Fibroblast of skin of abdomen (primary cell): Measurements from ENCODE around the gene FSTL4.
A peak's percentile ranks its signal among the peaks of the same experiment; 100 is the strongest.
"Not testable (repeated sequence)": the region's sequence is repeated elsewhere in the genome, so short reads cannot be mapped to it uniquely, and the experiment has no call there.

Experiments used
- DNase-seq: peaks from one replicate; pipeline ENCODE4 v3.0.0-alpha.2; 2013

FSTL4 gene

DNA sequence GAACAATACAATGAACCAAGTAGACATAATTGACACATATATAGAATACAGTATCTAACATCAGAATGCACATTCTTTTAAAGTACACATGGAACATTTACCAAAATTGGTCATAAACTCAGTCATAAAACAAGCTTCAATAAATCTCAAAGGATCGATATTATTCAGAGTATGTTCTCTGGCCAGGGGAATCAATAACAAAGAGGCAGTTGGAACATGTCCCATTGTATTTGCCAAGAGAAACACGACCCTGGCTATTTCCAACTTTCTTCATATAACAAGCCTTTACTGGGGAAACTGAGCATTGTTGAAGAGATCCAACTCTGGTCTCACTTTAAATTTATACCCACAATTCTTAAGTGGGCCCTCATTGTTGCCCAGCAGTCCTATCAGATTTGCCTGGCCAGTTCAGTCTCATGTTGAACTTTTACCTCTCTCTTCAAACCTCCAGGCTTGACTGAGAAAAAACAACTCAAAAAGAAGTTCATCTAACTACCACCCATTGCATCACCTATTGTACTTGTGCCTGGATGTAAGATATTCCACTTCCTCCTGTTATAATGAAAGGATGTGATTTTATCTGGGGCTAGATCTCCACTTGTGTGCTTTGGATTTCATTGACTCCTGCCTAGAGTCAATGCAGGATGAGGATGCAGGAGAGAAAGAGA, 398.1 kb downstream of the FSTL4 start:
- DNase-seq = no peak

DNA sequence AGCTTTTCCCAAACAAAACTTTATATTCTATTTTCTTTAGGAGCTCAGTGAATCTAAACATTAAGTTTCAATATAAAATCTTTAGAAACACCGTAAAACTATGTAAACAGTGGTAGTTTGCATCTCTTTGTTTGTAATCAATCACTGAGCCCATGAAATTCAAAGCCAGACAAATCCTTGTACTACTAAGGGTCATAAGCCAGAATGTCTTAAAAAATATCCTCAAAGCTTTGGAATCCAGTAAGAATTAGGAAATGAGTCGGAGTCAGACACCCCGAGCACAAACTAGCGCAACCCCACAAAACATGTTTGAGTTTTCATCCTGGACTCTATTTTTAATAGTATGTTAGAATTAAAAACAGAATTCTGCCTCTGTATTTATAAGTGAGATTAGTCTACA, 406.7 kb downstream of the FSTL4 start:
- DNase-seq = peak; percentile 12

DNA sequence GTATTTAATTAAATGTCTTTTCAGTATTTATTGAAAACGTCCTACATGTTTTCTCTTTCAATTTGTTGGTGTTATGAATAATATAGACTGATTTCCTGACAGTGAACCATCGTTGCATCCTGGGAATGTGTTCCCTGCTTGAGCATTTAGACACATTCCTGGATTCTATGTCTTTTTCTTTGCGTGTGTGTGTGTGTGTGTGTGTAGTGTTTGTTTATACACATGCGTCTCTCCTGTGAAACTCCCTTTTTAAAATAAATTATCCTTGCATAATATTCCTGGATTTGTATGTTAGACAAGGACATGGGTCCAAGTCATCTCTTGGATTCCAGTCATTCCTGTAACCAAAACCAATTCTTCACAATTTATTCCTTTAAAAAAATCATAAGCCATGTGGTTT, 407.1 kb downstream of the FSTL4 start:
- DNase-seq = peak; percentile 47

DNA sequence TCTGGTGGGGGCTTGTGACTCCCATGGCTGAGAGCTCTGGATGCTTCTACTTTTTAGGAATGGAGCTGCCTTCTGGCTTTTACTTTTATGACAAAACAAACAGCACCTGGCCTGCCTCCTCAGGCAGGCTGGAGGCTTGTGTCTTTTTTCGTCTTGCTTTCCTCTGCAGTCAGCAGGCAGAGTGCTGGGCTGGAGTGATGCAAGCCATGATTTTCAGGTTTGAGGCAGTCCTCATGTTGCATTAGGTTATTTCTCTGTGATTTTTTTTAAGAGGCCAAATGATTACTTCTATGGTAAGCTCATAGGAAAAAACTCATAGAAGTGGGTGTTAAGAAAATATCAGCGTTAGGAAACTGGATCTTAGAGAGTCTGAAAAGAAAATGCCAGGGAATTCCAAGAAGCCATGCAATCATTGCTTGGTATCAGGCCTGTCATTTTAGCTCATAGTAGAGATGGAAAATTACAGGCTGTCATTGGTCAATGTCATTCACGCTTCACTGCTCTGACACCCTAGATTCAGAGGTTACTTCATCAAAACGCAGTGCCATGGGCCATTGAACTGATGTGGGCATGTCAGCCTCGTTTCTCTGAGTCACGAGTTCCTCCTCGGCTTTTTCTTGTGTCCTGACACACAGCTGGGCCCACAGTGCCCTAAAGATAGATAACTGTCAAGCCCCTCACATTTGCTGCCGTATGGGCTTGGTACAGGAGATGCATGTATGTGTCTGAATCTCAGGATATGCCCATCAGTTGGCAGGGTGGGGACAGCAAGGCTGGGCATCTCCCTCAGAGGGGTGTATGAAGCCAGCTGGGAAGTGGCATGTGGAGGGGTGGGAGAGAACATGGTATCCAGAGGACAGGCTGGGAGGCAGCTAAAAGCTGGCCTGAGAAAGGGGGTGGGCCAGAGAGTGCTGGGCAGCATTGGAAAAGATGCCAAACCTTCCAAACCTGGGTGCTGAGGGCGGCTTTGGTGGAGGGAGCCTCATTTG, 408.7 kb downstream of the FSTL4 start:
- DNase-seq = no peak

DNA sequence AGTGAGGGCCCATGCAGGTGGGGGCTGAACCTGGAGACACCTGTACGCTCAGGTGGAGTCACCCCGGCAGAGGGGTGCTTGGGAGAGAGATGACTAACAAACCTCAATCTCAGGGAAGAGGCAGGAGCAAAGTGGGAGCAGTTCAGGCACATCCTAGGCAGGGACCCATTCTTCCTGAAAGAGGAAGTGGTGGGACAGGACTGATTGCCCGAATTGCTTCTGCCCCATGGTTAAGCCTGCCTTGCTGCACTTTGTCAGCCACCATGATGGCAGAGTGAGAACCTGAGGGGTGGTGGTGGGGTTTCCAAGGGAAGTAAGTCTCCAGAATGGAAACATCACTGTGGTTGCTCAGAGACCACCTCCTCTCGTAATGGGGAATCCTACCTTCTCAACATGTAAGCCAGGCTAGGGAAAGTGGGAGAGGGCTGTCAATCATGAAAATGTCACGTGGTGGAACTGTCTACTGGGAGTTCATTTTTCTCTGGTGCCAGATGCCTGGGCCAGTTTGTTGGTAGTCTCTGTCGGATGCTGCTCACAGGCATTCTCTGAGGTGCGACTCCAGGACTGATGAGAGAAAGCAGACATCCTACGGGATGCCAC, 410.2 kb downstream of the FSTL4 start:
- no peak for DNase-seq

DNA sequence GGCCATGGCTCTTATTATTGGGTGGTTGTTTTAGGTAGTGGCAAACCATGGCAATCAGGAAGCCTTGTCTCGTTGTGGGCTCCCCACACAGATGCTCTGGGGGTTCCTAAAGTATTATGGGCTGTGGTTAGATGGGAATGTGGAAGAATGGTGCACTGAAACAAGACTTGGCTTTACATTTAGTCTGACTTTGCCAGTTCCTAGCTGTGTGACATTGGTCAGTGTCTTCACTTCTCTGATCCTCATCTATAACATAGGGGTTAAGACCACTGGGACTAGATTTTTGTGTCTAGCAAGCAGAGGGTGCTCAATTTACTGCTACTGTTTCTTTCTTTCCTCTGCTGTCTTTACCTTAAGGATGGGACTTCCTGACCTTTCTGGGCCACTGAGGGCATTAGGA, 411.0 kb downstream of the FSTL4 start:
- DNase-seq = no peak

DNA sequence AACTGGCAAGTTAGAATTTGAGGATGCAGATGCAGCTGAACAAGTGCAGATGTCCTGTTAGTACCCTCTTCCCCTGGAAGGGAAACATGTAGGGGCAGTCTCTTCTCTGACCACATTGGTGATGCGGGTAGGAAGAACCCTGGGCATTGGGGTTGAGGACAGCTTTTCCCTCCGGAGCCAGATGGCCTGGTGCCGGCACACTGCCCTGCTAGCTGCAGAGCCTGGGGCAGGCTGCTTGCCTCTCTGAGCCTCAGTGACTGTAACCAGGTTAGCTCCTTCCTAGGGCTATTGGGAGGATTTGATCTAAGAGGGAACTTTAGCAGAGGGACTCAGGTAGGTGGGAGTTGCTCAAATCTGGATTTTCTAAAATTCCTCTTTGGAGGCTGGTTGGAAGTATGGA, 412.1 kb downstream of the FSTL4 start:
- no peak for DNase-seq

DNA sequence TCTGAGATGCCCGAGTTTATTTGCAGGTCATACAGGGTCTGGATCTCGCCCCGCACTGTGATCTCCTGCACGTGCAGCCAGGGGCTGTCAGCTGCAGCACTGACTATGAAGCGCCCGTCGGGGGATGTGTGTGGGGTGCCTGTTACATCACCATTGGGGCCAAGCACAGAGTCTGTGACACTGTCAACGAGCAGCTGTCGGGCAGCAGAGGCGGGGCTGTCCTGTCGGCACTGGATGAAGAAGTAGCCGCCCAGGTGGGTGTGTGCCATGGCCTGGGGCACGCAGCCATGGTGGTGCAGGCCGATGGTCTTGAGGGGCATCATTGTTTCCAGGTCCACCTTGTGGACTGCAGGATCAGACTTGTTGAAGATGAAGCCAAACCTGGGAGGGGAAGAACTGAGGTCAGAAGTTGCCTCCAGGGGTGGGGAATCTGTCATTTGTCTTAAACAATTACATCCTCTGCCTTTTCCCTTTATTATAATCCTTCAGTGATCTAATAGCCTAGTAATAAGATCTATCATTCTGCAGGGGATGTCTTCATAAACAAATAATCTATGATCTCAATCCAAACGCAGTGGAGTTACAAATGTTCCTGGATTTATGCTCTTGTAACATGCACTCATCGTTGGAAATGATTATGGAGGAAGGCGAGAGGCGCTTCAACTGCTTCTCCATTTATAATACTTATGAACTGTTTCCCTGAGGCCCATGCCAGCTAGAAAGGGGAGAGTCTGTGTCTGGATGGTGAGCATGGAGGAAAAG, 412.7 kb downstream of the FSTL4 start:
- DNase-seq = no peak

DNA sequence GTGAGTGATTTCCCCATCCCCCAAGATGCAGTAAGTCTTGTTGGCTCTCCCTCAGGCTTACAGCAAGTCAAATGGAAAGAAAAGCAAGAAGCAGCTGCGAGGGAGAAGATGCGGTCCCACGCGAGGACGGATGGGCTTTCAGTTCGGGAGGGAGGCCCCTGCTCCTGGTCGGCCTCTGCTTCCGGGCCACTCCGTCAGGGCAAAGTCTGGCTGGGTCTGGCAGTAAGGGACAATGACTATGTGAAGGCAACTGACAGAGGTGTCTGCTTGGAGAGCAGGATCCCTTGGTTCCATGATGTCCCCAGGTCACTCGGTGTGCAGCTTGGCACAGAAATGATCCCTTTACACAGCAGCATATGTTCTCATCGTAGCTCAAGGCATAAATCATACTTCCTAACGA, 413.8 kb downstream of the FSTL4 start:
- DNase-seq = no peak

DNA sequence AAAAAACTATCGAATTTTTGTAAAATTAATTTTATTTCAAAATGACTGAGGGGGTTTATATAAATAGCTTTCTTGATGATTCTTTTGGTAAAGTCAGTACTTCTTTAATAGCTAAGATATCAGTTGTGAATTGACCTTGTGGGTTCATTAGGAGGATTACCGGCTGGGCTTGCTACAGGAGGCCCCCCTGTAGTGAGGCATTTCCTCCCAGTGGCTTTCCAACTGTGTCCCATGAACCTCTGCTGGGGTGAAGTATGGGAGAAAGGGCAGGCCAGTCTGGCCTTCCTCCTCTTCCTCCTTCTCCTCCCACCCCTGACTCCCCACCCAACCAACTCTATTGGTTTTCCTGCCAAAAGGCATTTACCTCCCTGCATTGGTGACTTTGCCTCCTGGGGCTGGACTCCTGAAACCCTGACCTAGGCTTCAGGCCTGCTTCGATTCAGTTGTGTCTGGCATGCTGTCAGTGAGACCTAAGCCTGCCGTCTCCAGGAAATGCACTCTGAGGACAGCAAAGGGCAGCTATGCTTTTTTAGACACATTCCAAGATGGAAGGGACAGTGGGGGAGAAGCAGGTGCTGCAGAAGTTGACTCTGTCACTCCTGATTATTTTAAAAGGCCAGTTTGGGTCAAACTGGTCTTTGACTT, 415.8 kb downstream of the FSTL4 start:
- no peak for DNase-seq

DNA sequence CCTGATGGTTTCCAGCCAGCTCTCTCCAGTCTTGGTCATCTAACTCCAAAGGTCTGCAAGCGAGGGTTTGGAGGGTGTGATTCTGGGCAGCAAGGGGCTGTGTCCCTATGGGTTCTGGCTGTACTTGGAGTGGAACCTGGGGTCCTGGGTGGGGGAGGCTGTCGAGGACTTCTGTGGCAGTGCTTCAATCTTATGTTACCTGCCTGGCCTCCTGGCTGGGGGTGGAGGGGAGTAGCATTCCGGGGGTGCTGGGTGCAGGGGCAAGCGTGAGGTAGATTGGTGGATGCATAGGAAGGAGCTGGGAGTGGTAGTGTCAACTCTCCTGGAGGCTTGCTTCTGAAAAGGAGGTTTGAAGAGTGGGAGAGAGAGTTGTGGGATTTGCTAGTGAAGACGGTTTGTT, 417.1 kb downstream of the FSTL4 start:
- no peak for DNase-seq

DNA sequence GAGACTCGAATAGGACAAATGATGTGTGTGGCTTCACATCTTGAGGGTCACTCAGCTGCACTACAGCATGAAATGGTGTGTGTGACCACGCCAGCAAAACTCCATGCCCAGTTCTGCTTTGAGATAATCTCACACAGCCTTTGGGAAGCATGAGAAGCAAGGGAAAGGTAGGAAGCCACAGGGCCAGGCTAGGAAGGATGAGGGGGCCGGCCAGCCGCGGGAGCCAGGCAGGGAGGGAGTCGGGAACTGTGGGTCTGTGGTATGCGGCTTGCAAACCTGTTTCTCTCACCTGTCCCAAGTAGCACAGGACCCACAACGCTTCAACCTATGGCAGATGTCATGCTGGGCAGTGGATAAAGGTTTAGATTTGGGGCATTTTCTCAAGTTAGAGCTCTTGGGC, 418.5 kb downstream of the FSTL4 start:
- DNase-seq = no peak

DNA sequence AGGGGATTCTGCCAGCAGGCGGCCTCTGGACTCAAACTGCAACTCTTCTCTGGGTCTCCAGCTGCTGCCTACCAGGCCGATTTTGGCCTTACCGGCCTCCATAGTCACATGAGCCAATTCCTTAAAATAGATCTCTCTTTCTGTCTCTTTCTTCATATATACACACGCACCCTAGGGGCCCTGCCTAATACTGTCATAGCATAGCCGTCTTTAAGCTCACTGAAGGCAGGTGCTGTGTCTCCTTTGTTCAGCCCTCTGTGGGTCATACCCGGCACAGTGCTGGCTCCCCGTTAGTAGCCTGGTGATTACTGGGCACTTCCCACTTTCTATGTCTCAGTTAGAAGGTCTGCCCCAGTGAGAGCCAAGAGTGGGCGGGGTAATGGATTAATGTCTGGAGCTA, 419.6 kb downstream of the FSTL4 start:
- no peak for DNase-seq

DNA sequence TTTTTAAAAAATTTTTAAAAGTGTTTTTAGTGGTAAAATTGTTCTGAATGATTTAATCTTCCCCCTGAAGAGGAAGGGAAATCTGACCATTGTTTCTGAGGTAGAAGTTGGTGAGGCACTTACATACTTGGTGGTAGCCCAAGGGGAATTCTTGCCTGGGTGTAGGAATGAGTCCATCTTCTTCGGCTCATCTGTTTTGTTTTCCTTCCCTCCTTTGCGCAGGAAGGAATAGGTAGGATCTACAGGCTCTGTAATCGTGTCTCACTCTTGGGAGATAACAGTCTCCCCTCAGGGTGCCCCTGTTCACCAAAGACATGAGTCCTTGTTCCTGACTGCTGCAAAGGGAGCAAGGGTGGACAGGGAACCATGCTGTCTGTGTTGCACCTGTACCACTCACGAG, 422.5 kb downstream of the FSTL4 start:
- no peak for DNase-seq

DNA sequence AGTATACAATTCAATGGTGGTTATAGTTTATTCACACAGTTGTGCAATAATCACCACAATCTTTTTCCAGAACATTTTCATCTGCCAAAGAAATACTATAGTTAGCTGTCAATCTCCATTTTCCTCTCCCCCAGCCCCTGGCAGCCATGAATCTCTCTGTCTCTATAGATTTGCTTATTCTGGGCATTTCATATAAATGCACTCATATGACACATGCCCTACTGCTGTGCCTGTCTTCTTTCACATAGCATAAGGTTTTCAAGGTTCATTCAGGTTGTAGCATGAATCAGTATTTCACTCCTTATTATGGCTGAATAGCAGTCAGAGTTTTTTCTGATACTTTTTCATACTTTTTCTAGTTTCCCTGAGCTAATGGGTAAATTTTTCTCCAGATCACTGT, 432.9 kb downstream of the FSTL4 start:
- DNase-seq = no peak

DNA sequence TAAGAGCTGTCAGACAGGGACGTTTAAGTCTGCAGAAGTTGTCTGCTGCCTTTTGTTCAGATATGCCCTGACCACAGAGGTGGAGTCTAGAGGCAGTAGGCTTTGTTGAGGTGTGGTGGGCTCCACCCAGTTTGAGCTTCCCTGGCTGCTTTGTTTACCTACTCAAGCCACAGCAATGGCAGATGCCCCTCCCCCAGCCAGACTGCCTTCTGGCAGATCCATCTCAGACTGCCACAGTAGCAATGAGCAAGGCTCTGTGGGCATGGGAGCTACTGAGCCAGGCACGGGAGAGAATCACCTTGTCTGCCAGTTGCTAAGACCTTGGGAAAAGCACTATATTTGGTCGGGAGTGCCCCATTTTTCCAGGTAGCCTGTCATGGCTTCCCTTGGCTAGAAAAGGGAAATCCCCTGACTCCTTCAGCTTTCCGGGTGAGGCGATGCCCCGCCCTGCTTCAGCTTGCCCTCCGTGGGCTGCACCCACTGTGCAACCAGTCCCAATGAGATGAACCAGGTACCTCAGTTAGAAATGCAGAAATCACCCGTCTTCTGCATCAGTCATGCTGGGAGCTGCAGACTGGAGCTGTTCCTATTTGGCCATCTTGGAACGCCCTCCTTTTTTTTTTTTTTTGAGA, 441.5 kb downstream of the FSTL4 start:
- DNase-seq = not testable (repeated sequence)

DNA sequence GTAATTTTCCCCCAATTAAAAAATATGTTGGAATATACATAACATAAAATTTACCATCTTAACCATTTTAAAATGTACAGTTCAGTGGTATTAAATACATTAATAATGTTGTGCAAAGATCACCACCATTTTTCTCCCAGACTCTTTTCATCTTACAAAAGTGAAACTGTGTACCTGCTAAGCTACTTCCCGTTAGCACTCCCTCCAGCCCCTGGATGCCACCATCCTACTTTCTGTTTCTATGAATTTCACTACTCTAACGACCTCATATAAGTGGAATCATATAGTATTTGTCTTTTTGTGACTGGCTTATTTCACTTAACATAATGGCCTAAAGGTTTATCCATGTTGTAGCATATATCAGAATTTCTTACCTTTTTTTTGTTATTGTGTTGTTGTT, 447.6 kb downstream of the FSTL4 start:
- DNase-seq = no peak

DNA sequence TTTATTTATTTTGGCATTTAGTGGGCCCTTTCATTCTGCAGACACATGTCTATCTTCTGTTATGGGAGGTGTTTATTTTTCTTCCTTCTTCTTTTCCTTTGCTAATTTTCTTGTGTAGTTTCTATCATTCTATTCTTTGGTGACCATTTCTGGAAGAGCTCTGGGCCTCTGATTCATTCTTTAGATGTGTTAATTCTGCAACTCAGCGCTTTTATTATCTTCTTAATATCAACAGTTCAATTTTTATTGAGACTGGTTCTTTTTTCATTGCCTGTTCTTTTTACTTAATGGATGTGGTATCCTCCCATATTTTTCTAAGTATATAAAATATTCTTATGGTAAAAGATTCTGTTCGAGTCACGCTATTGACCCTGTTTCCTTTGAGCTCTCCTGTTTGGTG, 448.5 kb downstream of the FSTL4 start:
- no peak for DNase-seq

DNA sequence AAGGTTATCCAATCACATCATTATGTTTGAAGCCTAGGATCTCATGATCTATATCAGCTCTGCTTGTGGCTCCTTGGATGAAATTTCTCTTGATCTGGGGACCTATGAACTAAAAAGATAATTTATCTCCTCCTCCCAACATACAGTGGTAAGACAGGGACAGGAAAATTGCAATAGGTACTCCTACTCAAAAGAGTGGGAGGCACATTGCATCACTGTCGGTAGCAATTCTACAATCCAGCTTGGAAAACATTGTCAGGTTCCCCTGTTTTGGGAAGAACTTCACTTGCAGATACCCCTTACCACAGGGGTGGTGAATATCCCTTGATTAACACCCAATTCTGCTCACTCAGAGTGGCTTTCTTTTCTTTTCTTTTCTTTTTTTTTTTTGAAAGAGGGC, 452.8 kb downstream of the FSTL4 start:
- no peak for DNase-seq

DNA sequence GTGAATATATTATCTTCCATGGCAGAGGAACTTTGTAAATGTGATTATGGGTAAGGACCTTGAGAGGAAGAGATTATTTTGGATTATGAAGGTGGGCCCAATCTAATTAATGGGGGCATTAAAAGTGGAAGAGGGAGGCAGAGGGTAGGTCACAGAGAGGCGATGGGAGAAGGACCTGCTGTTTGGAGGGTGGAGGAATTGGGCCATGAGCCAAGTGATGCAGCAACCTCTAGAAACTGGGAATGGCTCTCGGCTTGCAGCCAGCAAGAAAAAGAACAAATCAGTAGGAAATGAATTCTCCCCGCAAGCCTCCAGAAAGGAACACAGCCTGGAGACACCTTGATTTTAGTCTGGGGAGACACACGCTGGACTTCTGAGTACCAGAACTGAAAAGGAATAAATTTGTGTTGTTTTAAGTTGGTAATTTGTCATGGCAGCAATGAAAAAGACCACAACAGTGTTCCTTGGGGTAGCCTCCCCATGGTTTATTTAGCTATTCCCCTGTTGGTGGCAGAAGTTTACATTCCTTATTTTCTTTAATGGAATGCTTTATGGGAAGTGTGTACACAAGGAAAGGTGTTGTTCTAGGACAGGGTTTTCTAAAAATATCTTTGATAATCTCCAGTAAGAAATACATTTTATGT, 456.9 kb downstream of the FSTL4 start:
- no peak for DNase-seq
